Astrocyte (in vitro differentiated cells and primary cell): Measurements from ENCODE around the gene PCBP3. TPM values are rescaled to one million over a fixed set of nuclear protein-coding genes. Genes with fewer than 3 reads are reported as not detected.

Experiments
- DNase-seq: peaks from one replicate; pipeline ENCODE4 v3.0.0-alpha.2; 2010; ENCODE audit warnings: low read depth
- FAIRE-seq: peaks from 2 replicates; lab custom pipeline; 2011; peaks lifted over from hg19 to GRCh38; lab: Jason Lieb, UNC
- H2AFZ ChIP-seq: 2 replicates; pipeline ENCODE4 v1.6.0; 2012; ENCODE audit warnings: low read depth, low read length, inconsistent platforms
- H3K27ac ChIP-seq: 2 replicates; pipeline ENCODE4 v1.5.1; 2011; ENCODE audit warnings: low read depth, low read length, inconsistent platforms
- H3K27me3 ChIP-seq: 2 replicates; pipeline ENCODE4 v1.6.0; 2011; ENCODE audit warnings: low read length, inconsistent platforms; ENCODE audit not compliant: insufficient read depth
- H3K36me3 ChIP-seq: 2 replicates; pipeline ENCODE4 v1.5.1; 2011; ENCODE audit warnings: low read length, inconsistent platforms; ENCODE audit not compliant: insufficient read depth
- H3K4me1 ChIP-seq: 2 replicates; pipeline ENCODE4 v1.5.1; 2011; ENCODE audit warnings: low read length, inconsistent platforms; ENCODE audit not compliant: insufficient read depth
- H3K4me2 ChIP-seq: 2 replicates; pipeline ENCODE4 v1.6.0; 2012; ENCODE audit warnings: low read length, inconsistent platforms
- H3K4me3 ChIP-seq: 2 replicates; pipeline ENCODE4 v1.5.1; 2011; ENCODE audit warnings: low read depth, mild to moderate bottlenecking, low read length, inconsistent platforms; ENCODE audit not compliant: insufficient read depth
- H3K79me2 ChIP-seq: 2 replicates; pipeline ENCODE4 v1.6.0; 2012; ENCODE audit warnings: mild to moderate bottlenecking, low read length, inconsistent platforms; ENCODE audit not compliant: insufficient read depth
- H3K9ac ChIP-seq: 2 replicates; pipeline ENCODE4 v1.6.0; 2012; ENCODE audit warnings: mild to moderate bottlenecking, low read length, inconsistent platforms
- H3K9me3 ChIP-seq: 2 replicates; pipeline ENCODE4 v1.5.1; 2012; ENCODE audit warnings: low read depth, mild to moderate bottlenecking, low read length, inconsistent platforms; ENCODE audit not compliant: insufficient read depth
- H4K20me1 ChIP-seq: 2 replicates; pipeline ENCODE4 v1.6.0; 2012; ENCODE audit warnings: low read length, inconsistent platforms; ENCODE audit not compliant: insufficient read depth
- H3K27ac Mint-ChIP-seq: one replicate; pipeline ENCODE4 v1.8.0; 2021; ENCODE audit warnings: mild to moderate bottlenecking, mixed read lengths; ENCODE audit not compliant: unreplicated experiment
- H3K27me3 Mint-ChIP-seq: one replicate; pipeline ENCODE4 v1.8.0; 2021; ENCODE audit warnings: low read depth, mixed read lengths; ENCODE audit not compliant: unreplicated experiment
- H3K36me3 Mint-ChIP-seq: one replicate; pipeline ENCODE4 v1.8.0; 2021; ENCODE audit warnings: low read depth, mixed read lengths; ENCODE audit not compliant: unreplicated experiment
- H3K4me1 Mint-ChIP-seq: one replicate; pipeline ENCODE4 v1.8.0; 2021; ENCODE audit warnings: low read depth, mixed read lengths; ENCODE audit not compliant: unreplicated experiment
- H3K4me3 Mint-ChIP-seq: one replicate; pipeline ENCODE4 v1.8.0; 2021; ENCODE audit warnings: mild to moderate bottlenecking, moderate library complexity, mixed read lengths; ENCODE audit not compliant: unreplicated experiment
- H3K9me3 Mint-ChIP-seq: one replicate; pipeline ENCODE4 v1.8.0; 2021; ENCODE audit warnings: mild to moderate bottlenecking, mixed read lengths; ENCODE audit not compliant: unreplicated experiment
- CTCF ChIP-seq: IDR thresholded peaks from 2 replicates; pipeline ENCODE4 v1.5.1; 2011; ENCODE audit warnings: low read depth, mild to moderate bottlenecking, inconsistent platforms, low read length, moderate library complexity; ENCODE audit not compliant: insufficient read depth
- EZH2 ChIP-seq: IDR thresholded peaks from 2 replicates; pipeline ENCODE4 v1.6.1; 2012; ENCODE audit warnings: mild to moderate bottlenecking, low read length, inconsistent platforms; ENCODE audit not compliant: insufficient read depth
- total RNA-seq: library from RNA; stranded (reverse); gene quantifications from 2 replicates; pipeline ENCODE4 v1.2.1, GENCODE V29; 2021

PCBP3 gene
- total RNA-seq, 1 donor from 2014 or later = 1.8 TPM

- TF ChIP-seq CTCF = no peak
- TF ChIP-seq EZH2 = no peak
These were observed 149.3 kb downstream of the PCBP3 start for GRCh38 chr21:45792682-45793383.

GRCh38 chr21:45794027-45794426 lies 150.5 kb downstream of the PCBP3 start:
- Mint-ChIP-seq H3K9me3 (no peaks in the 10 kb centered on the region), H3K27me3 (peaks cover 34% of the 10 kb centered on the region), H3K27ac (no peak overlapping the region), H3K4me3 (no peak overlapping the region), H3K36me3 (peaks cover 4% of the 10 kb centered on the region), H3K4me1 (no peaks in the 10 kb centered on the region)
- Histone ChIP-seq H3K4me1 (peaks cover 1% of the 10 kb centered on the region), H3K4me2 (no peak overlapping the region), H3K27me3 (no peaks in the 10 kb centered on the region), H4K20me1 (peaks cover 21% of the 10 kb centered on the region), H2AFZ (no peak overlapping the region), H3K79me2 (no peaks in the 10 kb centered on the region), H3K9ac (no peak overlapping the region), H3K9me3 (no peaks in the 10 kb centered on the region), H3K36me3 (no peaks in the 10 kb centered on the region), H3K4me3 (no peak overlapping the region), H3K27ac (no peak overlapping the region)
- DNase-seq = no peak
- TF ChIP-seq EZH2 = no peak
- TF ChIP-seq CTCF = no peak
- FAIRE-seq = no peak

More at GRCh38 chr21:45792682-45793383, 149.3 kb downstream of the PCBP3 start:
- no peak overlapping the region for H3K4me3 Mint-ChIP-seq
- peaks cover 9% of the 10 kb centered on the region for H3K4me1 ChIP-seq
- H3K27me3 Mint-ChIP-seq = peaks cover 40% of the 10 kb centered on the region
- H3K27ac ChIP-seq = no peak overlapping the region
- no peak overlapping the region for H3K27ac Mint-ChIP-seq
- H2AFZ ChIP-seq = no peak overlapping the region
- no peaks in the 10 kb centered on the region for H3K9me3 ChIP-seq
- H3K27me3 ChIP-seq = no peaks in the 10 kb centered on the region
- H4K20me1 ChIP-seq = peaks cover 23% of the 10 kb centered on the region
- H3K9ac ChIP-seq = no peak overlapping the region
- no peak overlapping the region for H3K4me2 ChIP-seq
- H3K36me3 Mint-ChIP-seq = peaks cover 6% of the 10 kb centered on the region
- FAIRE-seq (no peak), DNase-seq (no peak)
- no peaks in the 10 kb centered on the region for H3K36me3 ChIP-seq
- no peaks in the 10 kb centered on the region for H3K9me3 Mint-ChIP-seq
- peaks cover 6% of the 10 kb centered on the region for H3K4me1 Mint-ChIP-seq
- no peak overlapping the region for H3K4me3 ChIP-seq
- no peaks in the 10 kb centered on the region for H3K79me2 ChIP-seq

- H3K9me3 Mint-ChIP-seq = no peaks in the 10 kb centered on the region
- Histone ChIP-seq H3K9ac (no peak overlapping the region), H3K79me2 (no peaks in the 10 kb centered on the region), H4K20me1 (peaks cover 12% of the 10 kb centered on the region), H3K27me3 (no peaks in the 10 kb centered on the region), H3K4me3 (no peak overlapping the region), H3K27ac (no peak overlapping the region), H2AFZ (no peak overlapping the region), H3K9me3 (no peaks in the 10 kb centered on the region), H3K36me3 (no peaks in the 10 kb centered on the region), H3K4me1 (no peaks in the 10 kb centered on the region), H3K4me2 (no peak overlapping the region)
- FAIRE-seq (no peak), DNase-seq (no peak)
- H3K36me3 Mint-ChIP-seq = peaks cover 4% of the 10 kb centered on the region
- no peak overlapping the region for H3K27ac Mint-ChIP-seq
- H3K4me1 Mint-ChIP-seq = no peaks in the 10 kb centered on the region
- H3K4me3 Mint-ChIP-seq = no peak overlapping the region
- TF ChIP-seq CTCF (no peak), EZH2 (no peak)
- peaks cover 24% of the 10 kb centered on the region for H3K27me3 Mint-ChIP-seq
These were observed 152.5 kb downstream of the PCBP3 start for GRCh38 chr21:45796003-45796402.
